H9 (cell line): Measurements from ENCODE around the gene PRCC. TPM values are rescaled to one million over a fixed set of nuclear protein-coding genes. Genes with fewer than 3 reads are reported as not detected.

Source experiments
- DNase-seq: peaks from one replicate; pipeline ENCODE4 v3.0.0-alpha.2; 2017
- H2AFZ ChIP-seq: one replicate; pipeline ENCODE4 v1.6.1; 2013; ENCODE audit warnings: mild to moderate bottlenecking, low read length, control low read depth, moderate library complexity
- H2AK5ac ChIP-seq: 2 replicates; pipeline ENCODE4 v1.6.1; 2013; ENCODE audit warnings: low read length, control low read depth, mixed read lengths; ENCODE audit not compliant: insufficient read length
- H2BK120ac ChIP-seq: one replicate; pipeline ENCODE4 v1.6.1; 2013; ENCODE audit warnings: low read depth, mild to moderate bottlenecking, low read length, control low read depth, inconsistent platforms; ENCODE audit not compliant: poor library complexity, severe bottlenecking
- H2BK12ac ChIP-seq: 2 replicates; pipeline ENCODE4 v1.6.1; 2013; ENCODE audit warnings: low read length, control low read depth, mixed read lengths, low read depth; ENCODE audit not compliant: insufficient read length
- H2BK15ac ChIP-seq: 2 replicates; pipeline ENCODE4 v1.6.1; 2013; ENCODE audit warnings: low read depth, low read length, control low read depth
- H2BK20ac ChIP-seq: one replicate; pipeline ENCODE4 v1.6.1; 2013; ENCODE audit warnings: low read depth, mild to moderate bottlenecking, low read length, control low read depth, inconsistent platforms; ENCODE audit not compliant: poor library complexity, severe bottlenecking
- H2BK5ac ChIP-seq: 2 replicates; pipeline ENCODE4 v1.6.1; 2013; ENCODE audit warnings: low read length, control low read depth, mixed read lengths; ENCODE audit not compliant: insufficient read length
- H3K14ac ChIP-seq: 2 replicates; pipeline ENCODE4 v1.6.1; 2013; ENCODE audit warnings: low read length, control low read depth; ENCODE audit not compliant: insufficient read depth
- H3K18ac ChIP-seq: 2 replicates; pipeline ENCODE4 v1.6.1; 2013; ENCODE audit warnings: low read depth, mild to moderate bottlenecking, mixed read lengths, low read length, control low read depth; ENCODE audit not compliant: insufficient read length
- H3K23ac ChIP-seq: 2 replicates; pipeline ENCODE4 v1.6.1; 2013; ENCODE audit warnings: low read length, control low read depth, mixed read lengths, low read depth; ENCODE audit not compliant: insufficient read length
- H3K23me2 ChIP-seq: 2 replicates; pipeline ENCODE4 v1.6.1; 2013; ENCODE audit warnings: low read depth, mild to moderate bottlenecking, mixed read lengths, low read length, control low read depth; ENCODE audit not compliant: insufficient read length, poor library complexity, severe bottlenecking
- H3K27ac ChIP-seq: 2 replicates; pipeline ENCODE4 v1.5.1; 2013; ENCODE audit warnings: low read length, control low read depth, mixed read lengths, low read depth; ENCODE audit not compliant: insufficient read length
- H3K27me3 ChIP-seq: 2 replicates; pipeline ENCODE4 v1.6.1; 2013; ENCODE audit warnings: low read length, control low read depth, inconsistent platforms; ENCODE audit not compliant: insufficient read depth
- H3K4ac ChIP-seq: 2 replicates; pipeline ENCODE4 v1.6.1; 2013; ENCODE audit warnings: low read depth, mild to moderate bottlenecking, control low read depth, inconsistent platforms, low read length, moderate library complexity
- H3K4me1 ChIP-seq: 2 replicates; pipeline ENCODE4 v1.6.1; 2013; ENCODE audit warnings: low read length, control low read depth, inconsistent platforms; ENCODE audit not compliant: insufficient read depth
- H3K4me2 ChIP-seq: 2 replicates; pipeline ENCODE4 v1.6.1; 2013; ENCODE audit warnings: low read length, control low read depth, mixed read lengths; ENCODE audit not compliant: insufficient read length, insufficient read depth
- H3K56ac ChIP-seq: 2 replicates; pipeline ENCODE4 v1.6.1; 2013; ENCODE audit warnings: low read depth, mild to moderate bottlenecking, mixed read lengths, low read length, control low read depth; ENCODE audit not compliant: insufficient read length
- H3K79me1 ChIP-seq: 2 replicates; pipeline ENCODE4 v1.6.1; 2013; ENCODE audit warnings: low read depth, mild to moderate bottlenecking, moderate library complexity, low read length, control low read depth, inconsistent platforms; ENCODE audit not compliant: insufficient read depth, poor library complexity, severe bottlenecking
- H3K79me2 ChIP-seq: 2 replicates; pipeline ENCODE4 v1.6.1; 2013; ENCODE audit warnings: low read length, control low read depth, inconsistent platforms; ENCODE audit not compliant: insufficient read depth
- H3K9ac ChIP-seq: 2 replicates; pipeline ENCODE4 v1.6.1; 2013; ENCODE audit warnings: low read length, control low read depth, mixed read lengths; ENCODE audit not compliant: insufficient read length; ENCODE audit errors: extremely low read depth
- H3K9me3 ChIP-seq: one replicate; pipeline ENCODE4 v1.6.1; 2013; ENCODE audit warnings: low read depth, low read length, inconsistent platforms; ENCODE audit not compliant: control insufficient read depth
- H3T11ph ChIP-seq: one replicate; pipeline ENCODE4 v1.6.1; 2013; ENCODE audit warnings: mild to moderate bottlenecking, low read length, control low read depth, inconsistent platforms
- H4K20me1 ChIP-seq: one replicate; pipeline ENCODE4 v1.6.1; 2013; ENCODE audit not compliant: control insufficient read depth, insufficient read length, insufficient read depth
- H4K5ac ChIP-seq: 2 replicates; pipeline ENCODE4 v1.6.1; 2013; ENCODE audit warnings: low read depth, mild to moderate bottlenecking, mixed read lengths, low read length, control low read depth; ENCODE audit not compliant: insufficient read length
- H4K8ac ChIP-seq: replicated peaks from 2 replicates; pipeline ENCODE4 v1.6.1; 2013; ENCODE audit warnings: low read length, control low read depth, mixed read lengths, low read depth; ENCODE audit not compliant: insufficient read length
- H4K91ac ChIP-seq: 2 replicates; pipeline ENCODE4 v1.6.1; 2013; ENCODE audit warnings: low read depth, mild to moderate bottlenecking, moderate library complexity, mixed read lengths, low read length, control low read depth; ENCODE audit not compliant: insufficient read length
- H3K27ac Mint-ChIP-seq, 3 experiments: 2 replicates in 2 of 3; 3 replicates in 1 of 3; pipeline ENCODE4 v1.8.0; 2020 to 2021; ENCODE audit warnings: mixed read lengths in 3 of 3, mild to moderate bottlenecking in 1 of 3, moderate library complexity in 1 of 3
- H3K27me3 Mint-ChIP-seq: 2 replicates; pipeline ENCODE4 v1.8.0; 2021; ENCODE audit warnings: low read depth, mild to moderate bottlenecking, moderate library complexity, mixed read lengths
- H3K36me3 Mint-ChIP-seq, 3 experiments: 2 replicates in 2 of 3; 3 replicates in 1 of 3; pipeline ENCODE4 v1.8.0; 2020 to 2021; ENCODE audit warnings: low read depth in 3 of 3, mixed read lengths in 3 of 3; ENCODE audit not compliant: insufficient read depth in 1 of 3
- H3K4me1 Mint-ChIP-seq, 2 experiments: 2 replicates each; pipeline ENCODE4 v1.8.0; 2020; ENCODE audit warnings: mixed read lengths in 2 of 2
- H3K4me3 Mint-ChIP-seq, 2 experiments: 2 replicates in 1 of 2; 3 replicates in 1 of 2; pipeline ENCODE4 v1.8.0; 2020 to 2021; ENCODE audit warnings: mild to moderate bottlenecking in 2 of 2, mixed read lengths in 2 of 2, moderate library complexity in 1 of 2
- H3K9me3 Mint-ChIP-seq, 2 experiments: 2 replicates in 1 of 2; 3 replicates in 1 of 2; pipeline ENCODE4 v1.8.0; 2020; ENCODE audit warnings: mild to moderate bottlenecking in 2 of 2, mixed read lengths in 2 of 2, moderate library complexity in 1 of 2
- WGBS: extraction: QIAGEN DNeasy Blood & Tissue Kit; methylation state at CpG from one replicate; pipeline ENCODE4 v1.1.7; 2013; ENCODE audit warnings: missing lambda C conversion rate, low lambda C conversion rate, mixed read lengths; ENCODE audit not compliant: insufficient read length; ENCODE audit errors: extremely low coverage; 5-methylcytosine and 5-hydroxymethylcytosine counted together
- total RNA-seq: library from RNA; stranded (reverse); gene quantifications from 2 replicates; pipeline ENCODE4 v1.2.1, GENCODE V29; 2021
- TF ChIP-seq, protein P1 (sequence below): fragments of 200-600 bp; sonication (generic); conservative IDR thresholded peaks from 3 replicates; pipeline ENCODE4 v1.8.0; 2021; ENCODE audit warnings: antibody characterized with exemption, mild to moderate bottlenecking

Gene PRCC
- total RNA-seq, 1 experiment from 2014 or later, result 129 TPM

DNA sequence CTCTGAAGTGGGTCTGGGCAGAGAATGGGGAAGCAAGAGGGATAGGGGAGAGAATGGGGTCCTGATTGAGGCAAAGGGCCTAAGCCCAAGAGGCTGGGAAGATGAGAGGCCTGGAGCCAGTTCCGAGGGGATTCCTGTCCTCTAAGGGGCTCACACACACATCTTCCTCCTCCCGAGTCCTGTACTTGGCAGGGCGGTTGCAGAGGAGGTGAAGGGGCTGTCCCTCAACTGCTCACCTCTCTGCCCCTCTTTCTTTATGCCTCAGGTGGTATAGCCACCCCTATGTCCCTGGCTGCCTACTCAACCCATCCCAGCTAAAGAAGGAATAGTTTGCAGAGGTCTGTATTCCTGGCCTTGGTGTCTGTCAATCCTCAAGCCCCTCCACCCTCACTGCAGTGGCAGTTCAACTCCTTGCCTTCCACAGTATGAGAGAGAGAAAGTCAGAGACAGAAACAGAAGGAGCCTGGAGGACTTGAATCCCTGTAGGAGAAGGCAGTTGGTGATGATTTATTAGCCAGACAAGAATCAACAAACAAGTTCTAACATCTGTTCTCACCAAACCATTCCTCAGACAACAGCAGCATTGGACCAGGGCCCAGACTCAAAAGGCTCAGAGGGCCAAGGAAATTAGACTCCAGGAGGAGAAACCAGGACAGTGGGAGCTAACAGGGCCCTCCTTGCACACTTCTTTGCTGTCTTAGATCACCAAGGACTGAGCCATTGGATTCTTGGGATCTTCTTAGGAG lies 38.6 kb downstream of the PRCC start:
- no peaks in the 10 kb centered on the region for H4K20me1 ChIP-seq
- no peak overlapping the region for H3K14ac ChIP-seq
- no peak overlapping the region for H3K18ac ChIP-seq
- H3K9ac ChIP-seq, result no peak overlapping the region
- no peak overlapping the region for H2AK5ac ChIP-seq
- no peak overlapping the region for H2BK12ac ChIP-seq
- no CpG with 5 or more reads among the region's 3 CpGs for WGBS
- H3K4me1 ChIP-seq, result no peaks in the 10 kb centered on the region; the same call in 1 of the 2 replicates
- H2BK20ac ChIP-seq, result no peak overlapping the region
- H3T11ph ChIP-seq, result no peak overlapping the region
- no peak overlapping the region for H2AFZ ChIP-seq
- H2BK15ac ChIP-seq, result no peak overlapping the region
- H3K9me3 Mint-ChIP-seq, result no peaks in the 10 kb centered on the region
- H3K27me3 ChIP-seq, result no peaks in the 10 kb centered on the region; the same call in 1 of the 2 replicates
- H3K23me2 ChIP-seq, result no peaks in the 10 kb centered on the region
- H3K4me2 ChIP-seq, result no peak overlapping the region
- no peaks in the 10 kb centered on the region for H3K9me3 ChIP-seq
- no peak overlapping the region for H3K23ac ChIP-seq
- H4K8ac ChIP-seq, result no peak overlapping the region
- H3K56ac ChIP-seq, result no peak overlapping the region
- no peak overlapping the region for H4K5ac ChIP-seq
- H3K27ac Mint-ChIP-seq, result no peak overlapping the region
- no peak overlapping the region for H3K4ac ChIP-seq
- no peak overlapping the region for H2BK5ac ChIP-seq
- TF ChIP-seq, protein P1, sequence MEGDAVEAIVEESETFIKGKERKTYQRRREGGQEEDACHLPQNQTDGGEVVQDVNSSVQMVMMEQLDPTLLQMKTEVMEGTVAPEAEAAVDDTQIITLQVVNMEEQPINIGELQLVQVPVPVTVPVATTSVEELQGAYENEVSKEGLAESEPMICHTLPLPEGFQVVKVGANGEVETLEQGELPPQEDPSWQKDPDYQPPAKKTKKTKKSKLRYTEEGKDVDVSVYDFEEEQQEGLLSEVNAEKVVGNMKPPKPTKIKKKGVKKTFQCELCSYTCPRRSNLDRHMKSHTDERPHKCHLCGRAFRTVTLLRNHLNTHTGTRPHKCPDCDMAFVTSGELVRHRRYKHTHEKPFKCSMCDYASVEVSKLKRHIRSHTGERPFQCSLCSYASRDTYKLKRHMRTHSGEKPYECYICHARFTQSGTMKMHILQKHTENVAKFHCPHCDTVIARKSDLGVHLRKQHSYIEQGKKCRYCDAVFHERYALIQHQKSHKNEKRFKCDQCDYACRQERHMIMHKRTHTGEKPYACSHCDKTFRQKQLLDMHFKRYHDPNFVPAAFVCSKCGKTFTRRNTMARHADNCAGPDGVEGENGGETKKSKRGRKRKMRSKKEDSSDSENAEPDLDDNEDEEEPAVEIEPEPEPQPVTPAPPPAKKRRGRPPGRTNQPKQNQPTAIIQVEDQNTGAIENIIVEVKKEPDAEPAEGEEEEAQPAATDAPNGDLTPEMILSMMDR, result no peak
- peaks cover 2 to 20% of the 10 kb centered on the region in 2 experiments for H3K4me1 Mint-ChIP-seq
- no peaks in the 10 kb centered on the region for H3K79me2 ChIP-seq
- H3K4me3 Mint-ChIP-seq, result no peak overlapping the region
- DNase-seq, result no peak
- no peak overlapping the region for H4K91ac ChIP-seq
- no peak overlapping the region for H3K27ac ChIP-seq
- peaks cover 5% of the 10 kb centered on the region for H3K27me3 Mint-ChIP-seq
- no peaks in the 10 kb centered on the region for H3K79me1 ChIP-seq
- H3K36me3 Mint-ChIP-seq, result peaks cover 0 to 12% (median 4%) of the 10 kb centered on the region in 3 experiments; a peak in 5 of 7 replicates
- no peak overlapping the region for H2BK120ac ChIP-seq
